Hepatocyte (in vitro differentiated cells): ENCODE data around the gene RABGAP1L. TPM values are rescaled to one million over a fixed set of nuclear protein-coding genes. Genes with fewer than 3 reads are reported as not detected.

Experiments
- DNase-seq: peaks from one replicate; pipeline ENCODE4 v3.0.0-alpha.2; 2016; ENCODE audit warnings: low spot score
- H2AFZ ChIP-seq: fragments of 200-600 bp; sonication (generic); 2 replicates; pipeline ENCODE4 v1.6.0; 2016; ENCODE audit warnings: antibody characterized with exemption, mild to moderate bottlenecking
- H3K27ac ChIP-seq: fragments of 200-600 bp; sonication (generic); 2 replicates; pipeline ENCODE4 v1.5.1; 2016; ENCODE audit warnings: mild to moderate bottlenecking
- H3K27me3 ChIP-seq: fragments of 200-600 bp; sonication (generic); 2 replicates; pipeline ENCODE4 v1.6.1; 2016
- H3K36me3 ChIP-seq: fragments of 200-600 bp; sonication (generic); replicated peaks from 2 replicates; pipeline ENCODE4 v1.5.1; 2016; ENCODE audit warnings: low read depth; ENCODE audit not compliant: insufficient read depth
- H3K4me1 ChIP-seq: fragments of 200-600 bp; sonication (generic); 2 replicates; pipeline ENCODE4 v1.5.1; 2016; ENCODE audit warnings: mild to moderate bottlenecking, moderate library complexity; ENCODE audit not compliant: insufficient read depth
- H3K4me2 ChIP-seq: fragments of 200-600 bp; sonication (generic); 2 replicates; pipeline ENCODE4 v1.6.0; 2016
- H3K4me3 ChIP-seq: fragments of 200-600 bp; sonication (generic); 2 replicates; pipeline ENCODE4 v1.5.1; 2016; ENCODE audit warnings: mild to moderate bottlenecking
- H3K79me2 ChIP-seq: fragments of 200-600 bp; sonication (generic); 2 replicates; pipeline ENCODE4 v1.6.0; 2017; ENCODE audit warnings: mild to moderate bottlenecking
- H3K9me2 ChIP-seq: fragments of 200-600 bp; sonication (generic); replicated peaks from 2 replicates; pipeline ENCODE4 v1.6.0; 2017; ENCODE audit warnings: mild to moderate bottlenecking; ENCODE audit not compliant: insufficient read depth
- H3K9me3 ChIP-seq: fragments of 200-600 bp; sonication (generic); 2 replicates; pipeline ENCODE4 v1.5.1; 2016; ENCODE audit warnings: low read depth, mild to moderate bottlenecking
- H4K20me1 ChIP-seq: fragments of 200-600 bp; sonication (generic); 2 replicates; pipeline ENCODE4 v1.6.0; 2016; ENCODE audit warnings: mild to moderate bottlenecking; ENCODE audit not compliant: insufficient read depth, poor library complexity, severe bottlenecking
- EZH2 ChIP-seq: fragments of 200-600 bp; sonication (generic); IDR thresholded peaks from 2 replicates; pipeline ENCODE4 v1.6.1; 2016; ENCODE audit warnings: antibody characterized with exemption, mild to moderate bottlenecking, borderline replicate concordance
- EZH2phosphoT487 ChIP-seq: fragments of 200-600 bp; sonication (generic); IDR thresholded peaks from one replicate; pipeline ENCODE4 v1.6.1; 2018; ENCODE audit warnings: antibody characterized with exemption, mild to moderate bottlenecking, low read depth, moderate library complexity; ENCODE audit not compliant: unreplicated experiment, severe bottlenecking
- WGBS: methylation state at CpG from one replicate; pipeline ENCODE4 v1.1.6; 2016; ENCODE audit warnings: low lambda C conversion rate; ENCODE audit errors: missing lambda C conversion rate; 5-methylcytosine and 5-hydroxymethylcytosine counted together
- polyA plus RNA-seq: library from polyadenylated mRNA; unstranded; fragments of >200 nt; fragmentation: Nextera tagmentation; extraction: Ambion mirVana; gene quantifications from 2 replicates; pipeline ENCODE4 v1.2.1, GENCODE V29; 2016
- total RNA-seq: library from RNA; depleted of rRNA; stranded (reverse); fragments of >200 nt; gene quantifications from 2 replicates; pipeline ENCODE4 v1.2.3, GENCODE V29; 2014
- TF ChIP-seq, protein P1 (sequence below): fragments of 200-600 bp; sonication (generic); IDR thresholded peaks from 2 replicates; pipeline ENCODE4 v1.5.1; 2016; ENCODE audit warnings: antibody characterized with exemption, mild to moderate bottlenecking; ENCODE audit not compliant: poor library complexity

Gene RABGAP1L
- total and polyA plus RNA-seq, 2 experiments from 2014 or later, result 15.0 to 41.8 TPM

DNA sequence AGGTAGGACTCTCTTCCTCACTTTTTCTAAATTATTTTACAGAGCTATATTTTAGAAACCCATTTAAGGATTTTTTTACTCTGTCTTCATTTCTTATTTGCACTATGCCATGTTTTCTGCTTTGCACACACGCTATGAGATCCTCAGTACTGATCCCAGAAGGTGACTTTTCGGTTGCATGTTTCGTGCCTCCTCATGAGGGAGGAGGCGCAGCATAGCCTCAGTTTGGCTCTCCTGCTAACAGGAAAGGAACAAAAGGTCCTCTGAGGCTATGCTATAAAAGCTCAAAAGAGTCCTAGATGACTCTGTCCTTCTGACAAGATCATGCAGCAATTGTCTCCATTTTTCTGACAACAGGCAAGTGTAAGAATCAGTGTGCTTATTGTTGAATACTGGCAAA lies 478.2 kb downstream of the RABGAP1L start:
- H3K27me3 ChIP-seq, result no peaks in the 10 kb centered on the region

DNA sequence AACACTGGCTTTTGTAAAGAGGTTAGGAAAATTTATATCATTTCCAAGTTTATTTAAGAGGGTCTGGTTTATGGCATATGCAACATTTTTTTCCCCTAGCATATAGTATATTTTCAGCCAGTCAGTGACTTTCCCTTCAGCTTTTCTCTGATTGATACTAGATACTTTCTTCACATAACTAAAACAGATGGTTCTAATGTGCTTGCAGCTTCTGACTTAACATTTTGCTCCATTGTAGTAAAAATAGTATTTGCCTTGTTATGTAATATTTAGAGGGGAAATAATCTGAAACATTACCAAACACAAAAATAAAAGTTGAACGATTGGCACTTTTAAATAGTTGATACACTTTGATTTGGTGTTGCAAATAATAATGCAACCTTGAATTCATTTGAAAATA lies 480.1 kb downstream of the RABGAP1L start:
- H3K4me1 ChIP-seq, result no peaks in the 10 kb centered on the region
- H3K79me2 ChIP-seq, result no peaks in the 10 kb centered on the region
- no peaks in the 10 kb centered on the region for H3K27me3 ChIP-seq
- no peaks in the 10 kb centered on the region for H3K9me2 ChIP-seq
- H4K20me1 ChIP-seq, result no peaks in the 10 kb centered on the region
- no peaks in the 10 kb centered on the region for H3K36me3 ChIP-seq
- no peak overlapping the region for H2AFZ ChIP-seq
- no peak overlapping the region for H3K4me2 ChIP-seq
- H3K9me3 ChIP-seq, result no peaks in the 10 kb centered on the region
- H3K27ac ChIP-seq, result no peak overlapping the region
- no peak overlapping the region for H3K4me3 ChIP-seq
- 81% methylated on average over 1 of the region's 1 CpG for WGBS
- TF ChIP-seq, protein P1, sequence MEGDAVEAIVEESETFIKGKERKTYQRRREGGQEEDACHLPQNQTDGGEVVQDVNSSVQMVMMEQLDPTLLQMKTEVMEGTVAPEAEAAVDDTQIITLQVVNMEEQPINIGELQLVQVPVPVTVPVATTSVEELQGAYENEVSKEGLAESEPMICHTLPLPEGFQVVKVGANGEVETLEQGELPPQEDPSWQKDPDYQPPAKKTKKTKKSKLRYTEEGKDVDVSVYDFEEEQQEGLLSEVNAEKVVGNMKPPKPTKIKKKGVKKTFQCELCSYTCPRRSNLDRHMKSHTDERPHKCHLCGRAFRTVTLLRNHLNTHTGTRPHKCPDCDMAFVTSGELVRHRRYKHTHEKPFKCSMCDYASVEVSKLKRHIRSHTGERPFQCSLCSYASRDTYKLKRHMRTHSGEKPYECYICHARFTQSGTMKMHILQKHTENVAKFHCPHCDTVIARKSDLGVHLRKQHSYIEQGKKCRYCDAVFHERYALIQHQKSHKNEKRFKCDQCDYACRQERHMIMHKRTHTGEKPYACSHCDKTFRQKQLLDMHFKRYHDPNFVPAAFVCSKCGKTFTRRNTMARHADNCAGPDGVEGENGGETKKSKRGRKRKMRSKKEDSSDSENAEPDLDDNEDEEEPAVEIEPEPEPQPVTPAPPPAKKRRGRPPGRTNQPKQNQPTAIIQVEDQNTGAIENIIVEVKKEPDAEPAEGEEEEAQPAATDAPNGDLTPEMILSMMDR, result no peak
- no peak for TF ChIP-seq EZH2phosphoT487
- no peak for TF ChIP-seq EZH2
- no peak for DNase-seq

More for the DNA sequence above, 478.2 kb downstream of the RABGAP1L start:
- Histone ChIP-seq H3K9me2 (no peaks in the 10 kb centered on the region), H3K4me2 (no peak overlapping the region), H2AFZ (no peak overlapping the region), H3K36me3 (no peaks in the 10 kb centered on the region), H3K4me3 (no peak overlapping the region), H3K27ac (no peak overlapping the region), H4K20me1 (no peaks in the 10 kb centered on the region), H3K9me3 (no peaks in the 10 kb centered on the region), H3K4me1 (no peaks in the 10 kb centered on the region), H3K79me2 (no peaks in the 10 kb centered on the region)
- DNase-seq, result no peak
- 98% methylated on average over 4 of the region's 4 CpGs for WGBS
- TF ChIP-seq EZH2phosphoT487 (no peak), EZH2 (no peak)
- TF ChIP-seq, protein P1, result no peak

DNA sequence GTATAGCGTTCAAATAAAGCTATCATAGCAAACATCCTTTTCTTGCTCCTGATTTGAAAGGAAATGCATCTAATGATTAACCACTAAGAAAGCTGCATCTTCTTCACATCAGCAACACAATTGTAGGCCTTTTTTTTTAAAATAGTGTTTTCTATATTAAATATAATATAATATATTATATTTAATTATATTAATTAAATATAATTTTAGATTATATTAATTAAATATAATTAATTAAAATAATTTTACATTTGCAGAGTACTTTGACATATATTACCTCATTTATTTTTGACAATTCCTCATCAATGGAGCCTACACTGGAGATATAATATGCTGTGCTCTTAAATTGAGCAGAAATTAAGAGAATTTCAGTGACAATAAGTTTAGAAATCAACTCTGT lies 481.5 kb downstream of the RABGAP1L start:
- Histone ChIP-seq H3K9me2 (no peaks in the 10 kb centered on the region), H3K79me2 (no peaks in the 10 kb centered on the region), H3K36me3 (no peaks in the 10 kb centered on the region), H3K9me3 (no peaks in the 10 kb centered on the region), H3K27me3 (no peaks in the 10 kb centered on the region), H3K27ac (no peak overlapping the region), H3K4me1 (no peaks in the 10 kb centered on the region), H3K4me2 (no peak overlapping the region), H2AFZ (no peak overlapping the region), H4K20me1 (no peaks in the 10 kb centered on the region), H3K4me3 (no peak overlapping the region)
- 86% methylated on average over 1 of the region's 1 CpG for WGBS
- no peak for TF ChIP-seq EZH2phosphoT487
- TF ChIP-seq EZH2, result no peak
- TF ChIP-seq, protein P1, result no peak
- DNase-seq, result no peak

DNA sequence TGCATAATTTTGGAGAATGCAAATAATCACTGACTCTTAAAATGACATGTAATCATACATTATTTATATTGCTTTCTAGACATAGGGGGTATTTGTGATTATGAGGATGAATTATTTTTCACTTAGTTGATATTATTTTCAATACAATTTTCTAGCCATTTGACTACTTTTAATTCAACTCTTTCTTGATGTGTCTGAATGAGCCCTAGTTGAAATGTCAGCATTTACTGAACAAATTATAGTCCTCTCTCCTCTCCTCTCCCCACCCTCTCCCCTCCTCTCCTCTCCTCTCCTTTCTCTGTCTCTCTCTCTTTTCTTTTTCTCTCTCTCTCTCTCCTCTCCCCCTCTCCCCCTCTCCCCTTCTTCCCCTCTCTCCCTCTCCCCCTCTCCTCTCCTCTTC lies 483.1 kb downstream of the RABGAP1L start:
- no peak overlapping the region for H3K27ac ChIP-seq
- H3K36me3 ChIP-seq, result no peaks in the 10 kb centered on the region
- H3K4me2 ChIP-seq, result no peak overlapping the region
- no peak overlapping the region for H2AFZ ChIP-seq
- DNase-seq, result no peak
- no peaks in the 10 kb centered on the region for H3K27me3 ChIP-seq
- TF ChIP-seq, protein P1, result no peak
- TF ChIP-seq EZH2, result no peak
- no peak for TF ChIP-seq EZH2phosphoT487
- no peaks in the 10 kb centered on the region for H3K9me2 ChIP-seq
- no peaks in the 10 kb centered on the region for H3K9me3 ChIP-seq
- H3K4me3 ChIP-seq, result no peak overlapping the region
- H4K20me1 ChIP-seq, result no peaks in the 10 kb centered on the region
- no peaks in the 10 kb centered on the region for H3K79me2 ChIP-seq
- no peaks in the 10 kb centered on the region for H3K4me1 ChIP-seq
